SU-DHL-6 (cell line): Measurements from ENCODE around the gene KAT8.

Source experiments
- EZH2phosphoT487 ChIP-seq: fragments of 200-600 bp; sonication (generic), shearing (Covaris generic); conservative IDR thresholded peaks from 2 replicates; pipeline ENCODE4 v1.6.1; 2018; ENCODE audit warnings: mild to moderate bottlenecking, antibody characterized with exemption, low read length, moderate library complexity, mixed read lengths
- TF ChIP-seq, protein P1 (sequence below): fragments of 200-600 bp; sonication (generic); IDR thresholded peaks from one replicate; pipeline ENCODE4 v1.5.1; 2017; ENCODE audit warnings: antibody characterized with exemption, mild to moderate bottlenecking, low read length, moderate library complexity; ENCODE audit not compliant: insufficient read depth, poor library complexity, severe bottlenecking

DNA sequence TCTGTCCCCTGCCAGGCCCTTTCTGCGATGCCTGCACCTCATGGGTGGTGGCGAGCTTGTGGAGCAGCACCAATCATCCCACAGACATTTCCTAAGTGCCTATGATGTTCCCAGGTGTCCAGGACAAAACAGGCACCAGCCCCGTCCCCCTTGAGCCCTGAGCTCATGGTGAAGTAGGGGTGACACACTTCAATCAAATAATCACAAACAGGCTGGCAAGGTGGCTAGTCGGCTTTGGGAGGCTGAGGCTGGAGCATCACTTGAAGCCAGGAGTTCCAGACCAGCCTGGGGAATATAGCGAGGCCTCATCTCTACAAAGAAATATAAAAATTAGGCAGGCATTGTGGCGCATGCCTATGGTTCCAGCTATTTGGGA is 18.8 kb downstream of the KAT8 start:
- TF ChIP-seq, protein P1, sequence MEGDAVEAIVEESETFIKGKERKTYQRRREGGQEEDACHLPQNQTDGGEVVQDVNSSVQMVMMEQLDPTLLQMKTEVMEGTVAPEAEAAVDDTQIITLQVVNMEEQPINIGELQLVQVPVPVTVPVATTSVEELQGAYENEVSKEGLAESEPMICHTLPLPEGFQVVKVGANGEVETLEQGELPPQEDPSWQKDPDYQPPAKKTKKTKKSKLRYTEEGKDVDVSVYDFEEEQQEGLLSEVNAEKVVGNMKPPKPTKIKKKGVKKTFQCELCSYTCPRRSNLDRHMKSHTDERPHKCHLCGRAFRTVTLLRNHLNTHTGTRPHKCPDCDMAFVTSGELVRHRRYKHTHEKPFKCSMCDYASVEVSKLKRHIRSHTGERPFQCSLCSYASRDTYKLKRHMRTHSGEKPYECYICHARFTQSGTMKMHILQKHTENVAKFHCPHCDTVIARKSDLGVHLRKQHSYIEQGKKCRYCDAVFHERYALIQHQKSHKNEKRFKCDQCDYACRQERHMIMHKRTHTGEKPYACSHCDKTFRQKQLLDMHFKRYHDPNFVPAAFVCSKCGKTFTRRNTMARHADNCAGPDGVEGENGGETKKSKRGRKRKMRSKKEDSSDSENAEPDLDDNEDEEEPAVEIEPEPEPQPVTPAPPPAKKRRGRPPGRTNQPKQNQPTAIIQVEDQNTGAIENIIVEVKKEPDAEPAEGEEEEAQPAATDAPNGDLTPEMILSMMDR = no peak
- no peak for TF ChIP-seq EZH2phosphoT487
